GM21717 (cell line): ENCODE results near the gene SEC61G.

Source experiments
- ATAC-seq: cut with Tn5 transposase; IDR thresholded peaks from one replicate; pipeline ENCODE4 v1.9.1; 2021; ENCODE audit warnings: mild to moderate bottlenecking, moderate library complexity; ENCODE audit not compliant: unreplicated experiment

SEC61G gene

GRCh38 chr7:54769203-54769602, 10.2 kb upstream of the SEC61G start:
- no peak for ATAC-seq

- no peak for ATAC-seq
These were observed 5.8 kb upstream of the SEC61G start for GRCh38 chr7:54764861-54765260.

- no peak for ATAC-seq
These were observed 1.3 kb downstream of the SEC61G start for GRCh38 chr7:54757711-54758110.

- no peak for ATAC-seq
These were observed 9.8 kb downstream of the SEC61G start for GRCh38 chr7:54749200-54749599.

- no peak for ATAC-seq
These were observed 11.8 kb downstream of the SEC61G start for GRCh38 chr7:54747234-54747633.

GRCh38 chr7:54743580-54743979, 15.4 kb downstream of the SEC61G start:
- ATAC-seq = no peak

GRCh38 chr7:54738737-54739136, 20.3 kb downstream of the SEC61G start:
- no peak for ATAC-seq

- ATAC-seq = no peak
These were observed 29.9 kb downstream of the SEC61G start for GRCh38 chr7:54729107-54729506.

- ATAC-seq = no peak
These were observed 30.6 kb downstream of the SEC61G start for GRCh38 chr7:54728411-54728810.

- no peak for ATAC-seq
These were observed 33.8 kb downstream of the SEC61G start for GRCh38 chr7:54725255-54725654.

GRCh38 chr7:54722502-54722901, 36.5 kb downstream of the SEC61G start:
- ATAC-seq = no peak

- no peak for ATAC-seq
These were observed 37.0 kb downstream of the SEC61G start for GRCh38 chr7:54722026-54722425.

- no peak for ATAC-seq
These were observed 39.0 kb downstream of the SEC61G start for GRCh38 chr7:54719974-54720373.

GRCh38 chr7:54719425-54719824, 39.6 kb downstream of the SEC61G start:
- ATAC-seq = no peak

- ATAC-seq = no peak
These were observed 46.2 kb downstream of the SEC61G start for GRCh38 chr7:54712820-54713219.

- ATAC-seq = no peak
These were observed 47.0 kb downstream of the SEC61G start for GRCh38 chr7:54711900-54712595.

- no peak for ATAC-seq
These were observed 49.7 kb downstream of the SEC61G start for GRCh38 chr7:54709283-54709682.

GRCh38 chr7:54705436-54705835, 53.6 kb downstream of the SEC61G start:
- ATAC-seq = no peak

- no peak for ATAC-seq
These were observed 54.2 kb downstream of the SEC61G start for GRCh38 chr7:54704851-54705250.
